SK-N-SH (cell line): ENCODE measurements around the gene GPR37L1. TPM values are rescaled to one million over a fixed set of nuclear protein-coding genes. Genes with fewer than 3 reads are reported as not detected.

Experiments
- CTCF ChIA-PET: fragments of 300-600, 350-600 bp; formaldehyde crosslinking; extraction: SDS; loops from one replicate; lab custom pipeline; 2021; lab: Yijun Ruan, JAX
- POLR2A ChIA-PET: fragments of 350-600 bp; sonication (Branson Sonifier 250); formaldehyde crosslinking; extraction: SDS; loops from one replicate; lab custom pipeline; 2020; ENCODE audit warnings: antibody characterized with exemption, inconsistent platforms; lab: Yijun Ruan, JAX
- DNase-seq: peaks from one replicate; pipeline ENCODE4 v3.0.0; 2012
- H2AFZ ChIP-seq: fragments of 200-600 bp; sonication (generic); 2 replicates; pipeline ENCODE4 v1.8.1; 2016; ENCODE audit warnings: antibody characterized with exemption, mild to moderate bottlenecking, low read depth
- H3F3A ChIP-seq: fragments of 200-600 bp; sonication (generic); replicated peaks from 2 replicates; pipeline ENCODE3; 2016; ENCODE audit warnings: antibody characterized with exemption, mild to moderate bottlenecking; ENCODE audit not compliant: insufficient read depth
- H3K27ac ChIP-seq, 2 experiments: fragments of 200-500 bp in 1 of 2; fragments of 200-600 bp in 1 of 2; sonication (Bioruptor generic) in 1 of 2; sonication (generic), shearing (Covaris generic) in 1 of 2; 2 replicates each; pipeline versions ENCODE4 v1.5.1 to v1.6.1; 2014 to 2016; ENCODE audit warnings: low read depth in 2 of 2, inconsistent platforms in 1 of 2, low read length in 1 of 2, mild to moderate bottlenecking in 1 of 2, mixed read lengths in 1 of 2
- H3K27me3 ChIP-seq: fragments of 200-600 bp; sonication (generic), shearing (Covaris generic); 2 replicates; pipeline ENCODE4 v1.6.1; 2016; ENCODE audit warnings: mixed run types; ENCODE audit not compliant: insufficient read depth
- H3K36me3 ChIP-seq, 2 experiments: fragments of 200-500 bp in 1 of 2; fragments of 200-600 bp in 1 of 2; sonication (Bioruptor generic) in 1 of 2; sonication (generic) in 1 of 2; replicated peaks in 1 of 2; 2 replicates each; pipeline versions ENCODE3 to v1.5.1; 2014 to 2016; ENCODE audit warnings: low read length in 1 of 2, mild to moderate bottlenecking in 1 of 2; ENCODE audit not compliant: insufficient read depth in 2 of 2, control insufficient read depth in 1 of 2
- H3K4me1 ChIP-seq, 2 experiments: fragments of 200-500 bp in 1 of 2; fragments of 200-600 bp in 1 of 2; sonication (Bioruptor generic) in 1 of 2; sonication (generic), shearing (Covaris generic) in 1 of 2; 2 replicates each; pipeline versions ENCODE4 v1.5.1 to v1.6.1; 2014 to 2016; ENCODE audit warnings: low read depth in 1 of 2, low read length in 1 of 2, mixed run types in 1 of 2; ENCODE audit not compliant: insufficient read depth in 2 of 2, control insufficient read depth in 1 of 2
- H3K4me2 ChIP-seq: fragments of 200-600 bp; sonication (generic), shearing (Covaris generic); 2 replicates; pipeline ENCODE4 v1.6.1; 2017; ENCODE audit warnings: mixed run types
- H3K4me3 ChIP-seq, 2 experiments: fragments of 200-500 bp in 1 of 2; fragments of 200-600 bp in 1 of 2; sonication (Bioruptor generic) in 1 of 2; sonication (generic), shearing (Covaris generic) in 1 of 2; 2 replicates each; pipeline versions ENCODE4 v1.5.1 to v1.8.1; 2014 to 2016; ENCODE audit warnings: low read depth in 2 of 2, inconsistent platforms in 1 of 2, low read length in 1 of 2, mild to moderate bottlenecking in 1 of 2, mixed read lengths in 1 of 2, moderate library complexity in 1 of 2
- H3K79me2 ChIP-seq: fragments of 200-600 bp; sonication (generic); 2 replicates; pipeline ENCODE4 v1.8.1; 2017; ENCODE audit warnings: mild to moderate bottlenecking; ENCODE audit not compliant: insufficient read depth
- H3K9ac ChIP-seq: fragments of 200-600 bp; sonication (generic); 2 replicates; pipeline ENCODE4 v1.6.1; 2017; ENCODE audit warnings: mixed run types
- H3K9me2 ChIP-seq: fragments of 200-600 bp; sonication (generic); 2 replicates; pipeline ENCODE4 v1.6.1; 2017; ENCODE audit warnings: mixed run types
- H3K9me3 ChIP-seq: fragments of 200-600 bp; sonication (generic); 2 replicates; pipeline ENCODE4 v1.6.1; 2017; ENCODE audit warnings: mixed run types, mild to moderate bottlenecking, moderate library complexity
- H4K20me1 ChIP-seq: fragments of 200-600 bp; sonication (generic); 2 replicates; pipeline ENCODE4 v1.6.1; 2017; ENCODE audit warnings: mild to moderate bottlenecking, mixed run types; ENCODE audit not compliant: insufficient read depth
- GATA2 ChIP-seq: sonication (generic); formaldehyde crosslinking; IDR thresholded peaks from 2 replicates; pipeline ENCODE4 v1.5.0; 2020; ENCODE audit warnings: mild to moderate bottlenecking, missing genetic modification reagents
- JUND ChIP-seq: IDR thresholded peaks from 2 replicates; pipeline ENCODE4 v1.4.0; 2012
- RFX5 ChIP-seq: IDR thresholded peaks from 2 replicates; pipeline ENCODE4 v1.6.1; 2012; ENCODE audit warnings: mild to moderate bottlenecking, improper control_type of control experiment, low read length
- RXRA ChIP-seq: IDR thresholded peaks from 2 replicates; pipeline ENCODE4 v1.4.0; 2012; ENCODE audit warnings: low read depth, mild to moderate bottlenecking, borderline replicate concordance
- TCF12 ChIP-seq: IDR thresholded peaks from 2 replicates; pipeline ENCODE4 v1.4.0; 2012
- WGBS: methylation state at CpG from one replicate; pipeline ENCODE4 v1.1.6; 2017; ENCODE audit warnings: low lambda C conversion rate; 5-methylcytosine and 5-hydroxymethylcytosine counted together
- polyA plus RNA-seq, 3 experiments: library from polyadenylated mRNA; depleted of rRNA; stranded (reverse); fragments of >200 nt; gene quantifications; 2 replicates each; pipeline ENCODE4 v1.2.3, GENCODE V29; 2012
- TF ChIP-seq, protein P1 (sequence below): fragments of 200-600 bp; sonication (generic); IDR thresholded peaks from 2 replicates; pipeline ENCODE4 v1.6.1; 2017; ENCODE audit warnings: antibody characterized with exemption, mild to moderate bottlenecking, moderate library complexity
- TF ChIP-seq, protein P2 (sequence below): fragments of 150-350 bp; IDR thresholded peaks from 2 replicates; pipeline ENCODE4 v1.6.1; 2017; ENCODE audit warnings: antibody characterized with exemption, low read length, low read depth, borderline replicate concordance

GPR37L1 gene
- polyA plus RNA-seq, 1 of the 3 experiments (the other 2 are of a cell fraction), result not detected

DNA sequence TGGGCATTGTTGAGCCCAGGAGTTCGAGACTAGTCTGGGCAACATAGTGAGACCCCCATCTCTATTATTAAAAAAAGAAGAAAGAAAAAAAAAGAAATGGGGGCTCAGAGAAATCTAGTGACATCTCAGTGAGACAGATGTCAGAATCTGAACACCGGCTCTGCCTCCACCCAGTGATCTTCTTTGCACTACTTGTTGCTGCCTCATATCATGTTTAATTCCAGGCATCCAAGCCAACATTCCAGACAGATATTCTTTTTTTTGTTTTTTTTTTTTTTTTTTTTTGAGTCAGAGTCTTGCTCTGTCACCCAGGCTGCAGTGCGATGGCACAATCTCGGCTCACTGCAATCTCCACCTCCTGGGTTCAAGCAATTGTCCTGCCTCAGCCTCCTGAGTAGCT is 26.8 kb downstream of the GPR37L1 start:
- no peak overlapping the region for H3K4me3 ChIP-seq
- no peak overlapping the region for H2AFZ ChIP-seq
- no peaks in the 10 kb centered on the region for H3K27me3 ChIP-seq
- CTCF ChIA-PET, result no interaction called here
- H3K27ac ChIP-seq, result no peak overlapping the region
- DNase-seq, result no peak
- peaks cover 6% of the 10 kb centered on the region; the same call in 1 of the 2 replicates for H3K79me2 ChIP-seq
- no peaks in the 10 kb centered on the region for H4K20me1 ChIP-seq
- H3K36me3 ChIP-seq, result no peaks in the 10 kb centered on the region
- POLR2A ChIA-PET, result no interaction called here
- peaks cover under 1 to 14% of the 10 kb centered on the region in 2 experiments; a peak in 1 of 4 replicates for H3K4me1 ChIP-seq
- no peak overlapping the region for H3K4me2 ChIP-seq
- H3K9me2 ChIP-seq, result no peaks in the 10 kb centered on the region
- WGBS, result 90% methylated on average over 4 of the region's 4 CpGs
- H3K9ac ChIP-seq, result no peak overlapping the region
- no peaks in the 10 kb centered on the region for H3K9me3 ChIP-seq
- no peak for TF ChIP-seq RFX5
- TF ChIP-seq, protein P1, sequence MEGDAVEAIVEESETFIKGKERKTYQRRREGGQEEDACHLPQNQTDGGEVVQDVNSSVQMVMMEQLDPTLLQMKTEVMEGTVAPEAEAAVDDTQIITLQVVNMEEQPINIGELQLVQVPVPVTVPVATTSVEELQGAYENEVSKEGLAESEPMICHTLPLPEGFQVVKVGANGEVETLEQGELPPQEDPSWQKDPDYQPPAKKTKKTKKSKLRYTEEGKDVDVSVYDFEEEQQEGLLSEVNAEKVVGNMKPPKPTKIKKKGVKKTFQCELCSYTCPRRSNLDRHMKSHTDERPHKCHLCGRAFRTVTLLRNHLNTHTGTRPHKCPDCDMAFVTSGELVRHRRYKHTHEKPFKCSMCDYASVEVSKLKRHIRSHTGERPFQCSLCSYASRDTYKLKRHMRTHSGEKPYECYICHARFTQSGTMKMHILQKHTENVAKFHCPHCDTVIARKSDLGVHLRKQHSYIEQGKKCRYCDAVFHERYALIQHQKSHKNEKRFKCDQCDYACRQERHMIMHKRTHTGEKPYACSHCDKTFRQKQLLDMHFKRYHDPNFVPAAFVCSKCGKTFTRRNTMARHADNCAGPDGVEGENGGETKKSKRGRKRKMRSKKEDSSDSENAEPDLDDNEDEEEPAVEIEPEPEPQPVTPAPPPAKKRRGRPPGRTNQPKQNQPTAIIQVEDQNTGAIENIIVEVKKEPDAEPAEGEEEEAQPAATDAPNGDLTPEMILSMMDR, result no peak
- TF ChIP-seq, all 33 proteins: peak for 0
- peaks cover 5% of the 10 kb centered on the region for H3F3A ChIP-seq

DNA sequence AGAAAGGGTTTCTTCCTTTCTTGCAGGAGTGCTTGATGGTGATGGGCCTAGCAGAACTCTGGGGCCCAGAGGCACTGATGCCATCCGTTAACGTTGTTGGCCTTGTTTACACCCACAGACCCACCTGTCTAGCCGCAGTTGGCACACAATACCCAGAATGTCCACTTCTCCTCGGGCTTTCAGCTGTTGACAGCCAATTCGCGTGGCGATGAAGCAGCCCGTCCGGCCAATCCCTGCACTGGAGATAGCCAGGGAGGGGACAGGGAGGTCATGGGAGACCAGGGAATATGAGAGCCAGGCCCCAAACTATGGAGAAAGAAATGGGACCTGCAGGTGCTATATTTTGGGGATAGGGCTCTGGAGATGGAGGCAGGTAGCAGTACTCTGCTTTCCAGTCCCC is 27.5 kb downstream of the GPR37L1 start:
- peaks cover 6 to 17% of the 10 kb centered on the region in 2 experiments; a peak in 1 of 4 replicates for H3K4me1 ChIP-seq
- POLR2A ChIA-PET, result no interaction called here
- WGBS, result 89% methylated on average over 9 of the region's 9 CpGs
- H3K36me3 ChIP-seq, result no peaks in the 10 kb centered on the region
- no peaks in the 10 kb centered on the region for H3K9me3 ChIP-seq
- no peaks in the 10 kb centered on the region for H4K20me1 ChIP-seq
- H3K9ac ChIP-seq, result no peak overlapping the region
- H3K27ac ChIP-seq, result no peak overlapping the region
- no peak overlapping the region for H3K4me3 ChIP-seq
- H3K79me2 ChIP-seq, result peaks cover under 1% of the 10 kb centered on the region; the same call in 1 of the 2 replicates
- CTCF ChIA-PET, result no interaction called here
- no peak for DNase-seq
- no peak overlapping the region for H3K4me2 ChIP-seq
- no peaks in the 10 kb centered on the region for H3K9me2 ChIP-seq
- TF ChIP-seq JUND (no peak), GATA2 (CRISPR knock-in tag) (no peak), TCF12 (no peak), RXRA (no peak)
- TF ChIP-seq, protein P1, result no peak
- TF ChIP-seq, protein P2, sequence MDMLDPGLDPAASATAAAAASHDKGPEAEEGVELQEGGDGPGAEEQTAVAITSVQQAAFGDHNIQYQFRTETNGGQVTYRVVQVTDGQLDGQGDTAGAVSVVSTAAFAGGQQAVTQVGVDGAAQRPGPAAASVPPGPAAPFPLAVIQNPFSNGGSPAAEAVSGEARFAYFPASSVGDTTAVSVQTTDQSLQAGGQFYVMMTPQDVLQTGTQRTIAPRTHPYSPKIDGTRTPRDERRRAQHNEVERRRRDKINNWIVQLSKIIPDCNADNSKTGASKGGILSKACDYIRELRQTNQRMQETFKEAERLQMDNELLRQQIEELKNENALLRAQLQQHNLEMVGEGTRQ, result no peak
- TF ChIP-seq, all 33 proteins: peak for 0
- Histone ChIP-seq H3F3A (peaks cover 5% of the 10 kb centered on the region), H3K27me3 (no peaks in the 10 kb centered on the region), H2AFZ (no peak overlapping the region)
